ENCODE data around the gene MAD1L1. TPM values are rescaled to one million over a fixed set of nuclear protein-coding genes. Genes with fewer than 3 reads are reported as not detected.

MAD1L1 gene
- total RNA-seq, 1 donor from 2014 or later, result 57.6 TPM

- DNase-seq, result no peak
- Mint-ChIP-seq H3K9me3 (ENCODE audit: unreplicated experiment) (peaks cover 5% of the 10 kb centered on the region), H3K36me3 (ENCODE audit: unreplicated experiment) (peaks cover 4% of the 10 kb centered on the region), H3K27ac (ENCODE audit: unreplicated experiment) (no peak overlapping the region), H3K4me1 (ENCODE audit: low read depth, unreplicated experiment) (peaks cover 8% of the 10 kb centered on the region), H3K4me3 (ENCODE audit: unreplicated experiment) (no peak overlapping the region), H3K27me3 (ENCODE audit: unreplicated experiment) (peaks cover 14% of the 10 kb centered on the region)
- TF ChIP-seq CTCF (IDR thresholded peaks at IDR 0.05; ENCODE audit: partially characterized antibody, unreplicated experiment), result no peak
Measured at GRCh38 chr7:2228921-2229320, 3.8 kb downstream of the MAD1L1 start.

GRCh38 chr7:2227699-2228098 is 5.0 kb downstream of the MAD1L1 start:
- H3K4me3 Mint-ChIP-seq (ENCODE audit: unreplicated experiment), result no peak overlapping the region
- no peak for TF ChIP-seq CTCF (IDR thresholded peaks at IDR 0.05; ENCODE audit: partially characterized antibody, unreplicated experiment)
- peaks cover 4% of the 10 kb centered on the region for H3K36me3 Mint-ChIP-seq (ENCODE audit: unreplicated experiment)
- DNase-seq, result no peak
- H3K9me3 Mint-ChIP-seq (ENCODE audit: unreplicated experiment), result peaks cover 2% of the 10 kb centered on the region
- H3K4me1 Mint-ChIP-seq (ENCODE audit: low read depth, unreplicated experiment), result peaks cover 8% of the 10 kb centered on the region
- peaks cover 8% of the 10 kb centered on the region for H3K27me3 Mint-ChIP-seq (ENCODE audit: unreplicated experiment)
- no peak overlapping the region for H3K27ac Mint-ChIP-seq (ENCODE audit: unreplicated experiment)

- Mint-ChIP-seq H3K27me3 (ENCODE audit: unreplicated experiment) (peaks cover 11% of the 10 kb centered on the region), H3K4me1 (ENCODE audit: low read depth, unreplicated experiment) (peaks cover 5% of the 10 kb centered on the region), H3K36me3 (ENCODE audit: unreplicated experiment) (peaks cover 4% of the 10 kb centered on the region), H3K27ac (ENCODE audit: unreplicated experiment) (no peak overlapping the region), H3K9me3 (ENCODE audit: unreplicated experiment) (peaks cover 5% of the 10 kb centered on the region), H3K4me3 (ENCODE audit: unreplicated experiment) (no peak overlapping the region)
- no peak for DNase-seq
- TF ChIP-seq CTCF (IDR thresholded peaks at IDR 0.05; ENCODE audit: partially characterized antibody, unreplicated experiment), result no peak
Measured at GRCh38 chr7:2225830-2226229, 6.9 kb downstream of the MAD1L1 start.

GRCh38 chr7:2225336-2225735 is 7.4 kb downstream of the MAD1L1 start:
- Mint-ChIP-seq H3K4me3 (ENCODE audit: unreplicated experiment) (no peak overlapping the region), H3K9me3 (ENCODE audit: unreplicated experiment) (peaks cover 5% of the 10 kb centered on the region), H3K27ac (ENCODE audit: unreplicated experiment) (no peak overlapping the region), H3K27me3 (ENCODE audit: unreplicated experiment) (peaks cover 11% of the 10 kb centered on the region), H3K4me1 (ENCODE audit: low read depth, unreplicated experiment) (peaks cover 3% of the 10 kb centered on the region), H3K36me3 (ENCODE audit: unreplicated experiment) (peaks cover 4% of the 10 kb centered on the region)
- no peak for DNase-seq
- TF ChIP-seq CTCF (IDR thresholded peaks at IDR 0.05; ENCODE audit: partially characterized antibody, unreplicated experiment), result no peak

GRCh38 chr7:2224934-2225333 is 7.8 kb downstream of the MAD1L1 start:
- H3K27ac Mint-ChIP-seq (ENCODE audit: unreplicated experiment), result no peak overlapping the region
- no peak overlapping the region for H3K4me3 Mint-ChIP-seq (ENCODE audit: unreplicated experiment)
- H3K27me3 Mint-ChIP-seq (ENCODE audit: unreplicated experiment), result peaks cover 11% of the 10 kb centered on the region
- H3K4me1 Mint-ChIP-seq (ENCODE audit: low read depth, unreplicated experiment), result peaks cover 3% of the 10 kb centered on the region
- H3K9me3 Mint-ChIP-seq (ENCODE audit: unreplicated experiment), result peaks cover 5% of the 10 kb centered on the region
- DNase-seq, result no peak
- no peak for TF ChIP-seq CTCF (IDR thresholded peaks at IDR 0.05; ENCODE audit: partially characterized antibody, unreplicated experiment)
- peaks cover 4% of the 10 kb centered on the region for H3K36me3 Mint-ChIP-seq (ENCODE audit: unreplicated experiment)
